8988T (cell line): Measurements from ENCODE around the gene NDUFAF7.
"Not testable (repeated sequence)": the region's sequence is repeated elsewhere in the genome, so short reads cannot be mapped to it uniquely, and the experiment has no call there.

Experiments used
- DNase-seq: peaks from one replicate; pipeline ENCODE4 v3.0.0; 2011

The NDUFAF7 gene

DNA sequence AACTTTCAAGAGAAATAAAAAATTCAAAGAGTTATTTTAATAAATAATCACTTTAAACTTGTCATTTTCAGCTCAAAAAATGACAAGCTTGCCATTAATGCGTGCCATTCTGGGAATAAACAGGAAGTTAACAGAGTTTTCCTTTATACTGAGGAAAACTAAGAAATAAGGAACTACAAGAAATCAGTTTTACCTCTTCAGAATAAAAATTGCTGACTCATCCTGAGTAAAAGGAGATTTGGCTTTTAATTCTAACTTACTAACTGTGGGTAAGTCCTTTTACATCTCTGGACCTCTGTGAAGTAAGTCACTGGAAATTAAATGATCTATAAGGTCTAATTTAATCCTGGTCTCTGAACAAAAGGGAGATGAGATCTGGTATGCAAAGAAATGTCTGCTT lies 16.2 kb upstream of the NDUFAF7 start:
- DNase-seq: no peak

DNA sequence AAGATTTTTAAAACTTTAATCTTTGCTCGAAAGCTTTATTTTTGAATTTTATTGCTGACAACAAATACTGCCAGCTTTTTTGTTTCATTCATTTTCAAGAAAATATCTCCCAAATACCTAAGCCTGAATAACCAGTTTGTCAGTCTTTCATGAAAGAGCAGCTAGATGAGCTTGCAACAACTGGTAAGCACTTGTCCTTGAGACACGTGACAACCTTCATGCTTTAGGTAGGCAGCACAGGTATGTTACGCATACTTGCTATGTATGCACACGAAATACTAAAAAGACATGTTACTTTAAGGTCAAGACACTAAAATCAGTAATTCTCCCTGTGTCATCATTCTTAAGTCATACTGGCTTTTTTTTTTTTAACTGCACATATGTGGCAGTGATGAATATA lies 12.4 kb upstream of the NDUFAF7 start:
- no peak for DNase-seq

DNA sequence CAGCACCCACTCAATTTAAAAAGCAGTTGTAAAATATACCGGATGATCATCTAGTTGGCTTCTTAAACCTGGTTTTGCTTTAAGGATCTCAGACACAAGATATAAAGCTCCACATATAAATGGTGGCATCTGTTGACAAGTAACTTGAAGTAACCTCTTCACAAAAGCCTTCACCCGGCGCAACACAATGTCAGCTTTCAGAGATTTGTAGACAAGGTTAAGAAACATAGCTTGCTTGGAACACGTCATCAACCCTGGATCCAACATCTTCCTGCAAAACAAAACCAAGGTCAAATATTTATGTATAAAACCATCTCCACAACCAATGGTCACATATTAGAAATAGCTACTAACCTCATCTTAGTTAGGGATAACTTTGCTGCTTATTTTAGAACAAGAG lies 8.3 kb upstream of the NDUFAF7 start:
- DNase-seq: no peak

DNA sequence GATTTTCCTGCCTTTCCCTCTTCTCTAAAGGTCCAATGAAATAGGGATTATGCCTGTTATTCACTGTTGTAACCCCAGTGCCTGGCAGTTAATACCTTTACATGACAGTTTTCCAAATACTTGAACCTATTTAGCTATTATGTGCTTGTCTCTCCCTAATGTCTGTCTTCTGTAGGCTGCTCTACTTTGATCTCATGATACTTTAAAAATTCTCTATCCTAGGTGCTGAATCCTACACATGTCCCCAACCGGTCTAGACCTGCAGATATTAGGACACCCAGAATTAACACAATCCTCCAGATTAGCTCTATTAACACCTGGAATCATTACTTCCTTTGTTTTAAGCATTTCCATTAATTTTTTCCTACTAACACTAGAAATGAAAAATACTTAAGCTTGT lies 7.4 kb upstream of the NDUFAF7 start:
- no peak for DNase-seq

DNA sequence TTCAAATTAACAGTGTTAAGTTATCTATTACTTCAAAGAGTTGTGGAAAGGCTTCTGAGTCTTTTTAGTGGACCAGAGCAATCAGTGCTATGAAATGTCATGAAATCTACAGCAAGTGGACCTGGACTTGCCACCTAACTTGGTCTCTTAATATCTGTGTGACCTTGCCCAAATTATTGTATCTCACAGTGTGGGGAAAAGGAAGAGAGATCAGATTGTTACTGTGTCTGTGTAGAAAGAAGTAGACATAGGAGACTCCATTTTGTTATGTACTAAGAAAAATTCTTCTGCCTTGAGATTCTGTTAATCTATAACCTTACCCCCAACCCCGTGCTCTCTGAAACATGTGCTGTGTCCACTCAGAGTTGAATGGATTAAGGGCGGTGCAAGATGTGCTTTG lies 6.3 kb upstream of the NDUFAF7 start:
- DNase-seq: not testable (repeated sequence)

DNA sequence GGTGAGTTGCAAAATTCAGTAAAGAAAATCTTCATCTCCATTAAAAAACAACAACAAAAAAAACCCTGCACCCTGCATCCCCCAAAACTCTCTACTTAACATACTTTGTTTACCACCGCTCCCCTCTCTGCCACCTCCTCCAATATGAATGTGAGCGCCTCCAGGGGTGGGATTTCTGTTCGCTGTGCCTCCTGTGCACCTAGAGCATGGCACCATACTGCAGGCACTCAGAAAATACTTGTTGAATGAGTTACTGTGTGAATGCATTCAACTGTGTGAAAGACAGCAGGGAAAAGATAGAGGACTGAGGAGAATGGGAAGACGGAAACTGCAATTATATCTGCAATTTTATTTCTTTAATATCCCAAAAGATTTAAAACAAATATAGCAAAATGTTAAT lies 4.6 kb upstream of the NDUFAF7 start:
- DNase-seq: no peak

DNA sequence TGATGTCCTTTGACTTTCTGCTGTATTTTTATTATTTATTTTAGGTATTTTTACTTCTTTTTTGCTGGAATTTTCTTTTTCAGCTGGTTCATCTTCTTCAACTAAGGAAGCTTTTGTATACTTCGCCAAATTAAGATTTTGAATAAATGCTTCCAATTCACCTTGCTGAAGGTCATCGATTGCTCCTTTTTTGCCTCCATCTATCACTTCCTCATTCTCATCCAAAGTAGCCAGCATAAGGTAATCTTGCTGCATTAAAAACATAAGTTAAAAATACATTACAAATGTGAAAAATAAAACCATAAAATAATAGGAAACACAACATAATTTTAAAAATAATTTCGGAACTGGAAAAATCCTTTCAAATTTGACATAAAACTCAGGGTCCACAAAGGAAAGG lies 2.7 kb upstream of the NDUFAF7 start:
- no peak for DNase-seq

DNA sequence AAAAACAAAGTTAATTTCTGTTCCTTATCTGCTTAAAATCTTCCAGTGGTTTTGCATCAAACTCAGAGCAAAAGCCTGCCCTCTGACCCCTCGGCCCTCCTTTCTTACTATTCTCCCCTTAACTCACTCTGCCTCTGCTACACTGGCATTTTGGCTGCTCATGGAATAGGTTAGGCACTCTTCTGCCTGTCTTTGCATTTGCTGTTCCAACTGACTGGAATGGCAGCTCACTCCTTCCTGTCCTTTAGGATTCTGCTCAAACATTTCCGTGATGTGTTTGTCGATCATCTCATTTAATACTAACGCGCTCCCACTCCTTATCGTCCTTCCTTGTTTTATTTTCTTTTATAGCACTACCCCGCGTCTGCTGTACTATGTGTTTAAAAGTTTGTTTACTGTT lies 877 bp upstream of the NDUFAF7 start:
- DNase-seq: no peak

DNA sequence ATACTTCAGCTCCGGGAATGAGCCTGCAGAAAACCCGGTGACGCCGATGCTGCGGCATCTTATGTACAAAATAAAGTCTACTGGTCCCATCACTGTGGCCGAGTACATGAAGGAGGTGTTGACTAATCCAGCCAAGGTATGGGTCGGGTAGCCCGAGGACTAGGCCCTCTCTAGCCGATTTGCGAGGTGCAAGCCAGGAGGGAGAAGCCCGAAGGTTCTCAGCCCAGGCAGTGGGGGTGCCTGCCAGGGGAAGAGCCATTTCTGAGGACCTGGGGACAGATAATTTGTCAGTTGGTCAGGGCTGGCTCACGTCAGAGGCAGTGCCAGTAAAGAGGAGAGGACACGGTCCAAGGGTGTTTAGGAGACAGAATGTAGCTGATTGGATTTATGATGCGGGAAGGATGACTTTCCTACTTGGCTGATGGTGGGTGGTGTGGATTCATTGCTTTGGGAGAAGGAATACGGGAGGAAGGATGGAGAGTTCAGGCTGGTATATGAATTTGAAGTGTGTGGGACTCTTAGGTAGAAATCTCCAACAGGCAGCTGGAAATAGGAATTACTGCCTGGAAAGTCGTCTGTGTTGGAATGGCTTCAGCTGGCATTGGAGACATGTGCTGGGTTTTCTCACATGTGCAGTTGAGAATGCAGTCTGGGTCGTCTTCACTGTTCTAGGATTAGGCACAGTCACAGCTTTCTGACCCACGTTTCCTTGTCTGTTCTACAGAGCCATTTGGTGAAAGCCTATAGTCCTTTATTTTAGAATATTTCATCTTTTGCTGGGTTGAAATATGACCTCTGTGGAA lies 874 bp downstream of the NDUFAF7 start:
- DNase-seq: no peak

DNA sequence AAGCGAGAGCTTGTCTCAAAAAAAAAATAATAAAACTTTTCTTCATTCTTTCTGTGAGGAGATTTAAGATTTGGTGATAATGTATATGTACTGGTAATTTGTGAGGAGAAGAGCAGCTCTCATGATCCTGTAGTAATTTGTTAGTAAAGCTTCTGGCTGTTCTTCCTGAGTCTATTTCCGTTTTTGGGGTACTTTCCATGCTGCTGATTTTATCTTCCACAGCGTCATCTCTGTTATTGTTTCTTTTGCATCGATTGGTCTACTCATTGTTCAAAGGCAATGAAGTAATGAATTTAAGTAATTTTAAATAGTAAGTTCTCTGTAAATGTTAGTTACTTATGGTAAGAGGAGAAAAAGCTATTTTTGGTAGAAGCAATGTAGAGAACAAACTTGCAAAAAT lies 12.0 kb downstream of the NDUFAF7 start:
- DNase-seq: no peak

DNA sequence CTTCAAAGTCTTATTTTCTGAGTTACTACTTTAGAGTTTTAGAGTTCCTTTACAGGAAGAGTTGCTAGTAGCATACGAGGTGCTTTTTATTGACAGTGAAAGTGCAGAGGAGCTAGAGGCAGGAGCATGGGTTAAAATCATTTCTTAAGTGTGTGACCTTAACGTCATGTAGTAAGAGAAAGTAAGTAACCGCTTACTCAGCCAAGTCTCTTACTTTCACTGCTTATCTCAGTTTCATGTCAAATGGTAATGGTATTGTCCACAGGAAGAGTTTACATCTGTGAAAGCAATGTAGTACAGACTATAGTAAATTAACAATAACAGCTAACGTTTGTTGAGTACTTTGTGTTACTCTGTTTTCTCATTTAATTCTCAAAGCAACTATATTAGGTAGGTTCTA lies 12.6 kb downstream of the NDUFAF7 start:
- no peak for DNase-seq

DNA sequence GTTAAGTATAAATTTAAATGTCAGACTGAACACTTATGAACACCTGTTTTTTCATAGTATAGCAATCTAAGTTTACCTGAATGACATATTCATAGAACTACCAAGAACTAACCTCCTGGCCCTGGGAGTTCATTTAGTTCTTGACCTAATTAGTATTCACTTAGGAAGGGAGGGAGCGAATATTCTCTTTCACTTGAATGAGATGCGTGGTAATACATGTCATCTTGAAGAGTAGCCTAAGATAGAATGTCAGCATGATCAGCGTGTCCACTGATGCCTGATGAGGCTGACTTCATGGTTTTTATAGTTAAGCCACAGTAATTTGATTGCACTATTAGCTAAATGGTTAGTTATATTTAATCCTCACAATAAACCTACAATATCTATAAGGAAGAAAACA lies 13.3 kb downstream of the NDUFAF7 start:
- no peak for DNase-seq

DNA sequence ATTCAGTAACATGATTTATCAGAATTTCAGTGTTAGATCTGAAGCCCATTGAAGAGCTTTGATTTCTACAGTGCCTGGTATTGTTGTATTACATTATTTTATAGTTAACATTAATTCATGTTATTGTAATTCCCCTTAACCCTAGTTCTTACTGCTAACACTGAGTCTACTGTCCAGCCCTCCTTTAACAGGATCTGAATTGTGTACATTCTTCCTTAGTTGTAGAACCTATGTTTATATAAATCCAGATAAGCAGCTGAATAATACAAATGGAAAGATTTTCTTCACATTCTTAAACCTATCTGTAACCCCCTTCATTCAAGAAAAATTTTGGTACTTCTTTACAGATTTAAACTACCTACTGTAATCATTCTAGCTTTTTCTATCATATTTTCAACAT lies 14.7 kb downstream of the NDUFAF7 start:
- no peak for DNase-seq

DNA sequence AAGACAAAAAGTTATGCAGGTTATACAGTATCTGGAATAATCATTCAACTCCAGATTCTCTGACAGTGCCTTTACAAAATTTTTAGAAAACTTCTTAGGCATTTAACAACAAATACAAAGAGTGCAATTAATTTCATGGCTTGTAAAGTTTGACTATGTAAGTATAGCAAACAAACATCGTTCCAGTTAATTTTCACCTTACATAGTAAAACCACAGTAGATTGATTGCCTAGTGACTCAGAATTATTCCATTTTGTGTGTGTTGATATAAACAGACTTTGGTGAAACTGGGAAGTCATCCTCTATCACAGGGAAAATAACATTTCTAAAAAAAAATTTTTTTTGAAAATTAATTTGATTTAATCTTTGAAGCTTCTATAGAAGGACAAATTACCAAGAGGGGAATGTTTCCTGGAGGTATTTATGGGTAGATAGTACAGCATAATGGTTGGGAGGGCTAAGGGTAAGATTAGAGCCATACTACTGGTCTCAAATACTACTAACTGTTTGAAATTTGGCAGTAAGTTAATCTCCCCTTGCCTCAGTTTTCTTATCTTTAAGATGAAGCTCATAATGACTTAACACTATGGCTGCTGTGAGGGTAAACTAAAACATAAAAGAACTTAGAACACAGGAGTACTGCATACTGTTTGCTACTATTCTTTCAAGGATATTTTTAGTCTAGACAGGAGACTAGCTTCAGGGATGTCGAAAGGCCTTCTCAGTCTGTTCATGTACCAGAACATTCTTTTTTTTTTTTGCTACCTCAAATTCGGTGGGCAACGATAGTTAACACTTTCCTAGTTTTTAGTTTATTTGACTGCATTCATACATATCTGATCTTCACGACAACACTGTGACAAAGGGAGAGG lies 19.6 kb downstream of the NDUFAF7 start:
- DNase-seq: no peak

DNA sequence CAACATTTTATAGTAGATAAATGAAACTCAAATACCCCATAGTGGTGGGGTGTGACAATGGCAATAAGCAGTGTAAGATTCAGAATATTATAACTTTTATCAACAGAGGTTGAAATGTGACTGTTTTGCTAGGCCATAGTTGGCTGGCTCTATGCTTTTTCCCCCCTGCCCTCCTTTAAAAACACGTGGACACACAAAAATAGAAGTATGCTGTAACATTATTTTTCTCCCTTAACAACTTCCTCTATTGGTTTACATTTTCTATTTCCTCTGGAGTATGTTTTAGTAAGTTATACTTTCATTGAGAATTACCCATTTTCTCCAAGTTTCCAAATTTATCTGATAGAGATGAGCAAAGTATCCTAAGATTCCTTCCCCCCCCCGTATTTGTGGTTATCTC lies 31.1 kb downstream of the NDUFAF7 start:
- no peak for DNase-seq

DNA sequence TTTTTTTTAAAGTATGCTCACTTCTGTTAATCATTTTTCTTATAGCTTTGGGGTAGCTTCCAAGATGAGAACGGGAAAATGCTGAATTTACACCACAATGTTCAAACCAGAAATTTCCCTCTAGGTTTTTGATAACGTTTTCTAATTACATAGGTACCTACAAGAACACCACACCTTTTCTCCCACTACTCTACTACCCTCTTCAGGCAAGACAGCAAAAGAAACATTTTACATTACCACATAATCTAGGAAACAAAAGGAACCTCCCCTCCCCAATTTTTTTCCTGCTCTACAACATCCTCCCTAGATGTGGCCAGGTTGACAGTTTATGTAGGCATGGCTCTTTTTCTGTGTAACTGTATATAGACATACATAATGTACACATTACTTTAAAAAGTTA lies 32.4 kb downstream of the NDUFAF7 start:
- no peak for DNase-seq

DNA sequence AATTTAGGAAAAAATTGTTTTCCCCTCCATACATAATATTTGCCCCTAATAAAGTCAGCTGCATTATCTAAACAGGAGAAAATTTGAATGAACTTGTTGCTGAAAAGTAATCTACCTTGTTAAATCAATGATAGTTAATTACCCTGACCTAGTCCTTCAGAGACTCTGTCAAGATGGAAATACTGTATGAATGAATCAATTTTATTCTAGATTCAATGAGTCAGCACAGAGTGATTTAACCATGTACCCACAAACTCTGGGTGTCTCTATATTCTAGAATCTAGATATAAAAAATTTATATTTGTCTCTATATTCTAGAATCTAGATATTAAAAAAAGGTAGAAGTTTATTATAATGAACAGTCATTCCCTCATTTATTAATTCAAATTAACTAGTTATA lies 36.2 kb downstream of the NDUFAF7 start:
- DNase-seq: no peak

DNA sequence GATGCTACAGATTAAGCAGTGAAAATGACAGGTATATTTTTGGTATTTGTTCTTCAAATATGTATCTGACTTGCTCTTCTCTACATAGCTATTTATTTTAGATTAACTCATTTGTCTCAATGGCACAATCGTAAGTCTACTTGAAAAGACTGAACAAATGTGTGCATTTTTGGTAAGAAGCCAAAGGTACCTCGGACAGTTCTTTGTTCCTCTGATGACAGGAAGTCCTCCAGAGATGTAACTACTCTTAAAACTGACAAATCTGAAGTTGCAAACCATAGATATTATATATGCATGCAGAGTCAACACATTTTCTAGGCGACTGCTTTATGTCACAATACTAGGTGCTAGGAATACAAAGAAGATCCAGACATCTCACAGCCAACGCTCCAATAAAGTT lies 36.7 kb downstream of the NDUFAF7 start:
- DNase-seq: no peak

DNA sequence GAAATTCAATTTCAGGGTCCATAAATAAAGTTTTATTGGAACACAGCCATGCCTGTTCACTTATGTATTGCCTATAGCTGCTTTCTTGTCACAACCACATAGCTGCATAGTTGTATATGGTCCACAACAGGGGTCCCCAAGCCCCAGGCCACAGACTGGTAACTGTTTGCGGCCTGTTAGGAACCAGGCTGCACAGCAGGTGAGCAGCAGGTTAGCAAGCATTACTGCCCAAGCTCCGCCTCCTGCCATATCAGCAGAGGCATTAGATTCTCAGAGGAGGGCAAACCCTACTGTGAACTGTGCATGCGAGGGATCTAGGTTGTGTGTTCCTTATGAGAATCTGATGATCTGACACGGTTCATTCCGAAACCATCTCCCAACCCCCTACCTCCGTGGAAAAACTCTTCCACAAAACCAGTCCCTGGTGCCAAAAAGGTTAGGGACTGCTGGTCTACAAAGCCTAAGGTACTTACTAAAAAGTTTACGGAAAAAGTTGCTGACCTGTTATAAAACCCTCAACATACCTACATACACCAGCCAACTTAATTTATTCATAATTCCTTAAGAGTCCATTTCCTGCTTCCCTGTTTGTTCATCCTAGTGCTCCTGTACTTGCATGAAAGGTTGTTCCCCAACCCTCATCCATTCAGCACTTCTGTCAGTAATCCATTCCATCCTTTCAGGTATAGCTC lies 40.1 kb downstream of the NDUFAF7 start:
- no peak for DNase-seq

DNA sequence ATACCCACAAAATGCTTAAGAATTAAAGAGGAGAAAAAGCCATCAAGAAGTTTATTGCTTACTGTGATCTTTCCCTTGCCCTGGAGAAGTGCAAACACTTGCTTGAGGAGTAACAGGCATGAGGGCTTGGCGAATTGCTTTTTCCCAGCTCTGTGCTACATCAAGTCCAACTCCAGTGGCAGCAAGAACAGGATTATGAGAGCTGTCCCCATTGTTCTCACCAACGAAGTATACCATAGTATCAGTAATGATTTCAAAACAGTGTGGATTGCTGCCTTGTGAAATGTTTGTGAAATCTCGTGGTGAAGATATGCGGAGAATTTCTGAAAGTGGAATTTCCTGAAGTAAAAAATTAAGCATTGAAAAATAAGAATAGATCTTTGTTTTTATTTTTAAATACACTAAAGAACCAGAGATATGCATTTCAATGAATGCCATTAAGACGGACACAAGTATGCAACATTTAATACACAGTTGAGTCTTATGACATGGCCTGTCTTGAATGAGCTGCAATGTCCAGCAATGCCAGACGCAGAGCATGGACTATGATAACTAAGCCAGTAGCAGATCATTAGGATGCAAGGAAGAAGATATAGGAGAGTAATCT lies 43.0 kb downstream of the NDUFAF7 start:
- no peak for DNase-seq

DNA sequence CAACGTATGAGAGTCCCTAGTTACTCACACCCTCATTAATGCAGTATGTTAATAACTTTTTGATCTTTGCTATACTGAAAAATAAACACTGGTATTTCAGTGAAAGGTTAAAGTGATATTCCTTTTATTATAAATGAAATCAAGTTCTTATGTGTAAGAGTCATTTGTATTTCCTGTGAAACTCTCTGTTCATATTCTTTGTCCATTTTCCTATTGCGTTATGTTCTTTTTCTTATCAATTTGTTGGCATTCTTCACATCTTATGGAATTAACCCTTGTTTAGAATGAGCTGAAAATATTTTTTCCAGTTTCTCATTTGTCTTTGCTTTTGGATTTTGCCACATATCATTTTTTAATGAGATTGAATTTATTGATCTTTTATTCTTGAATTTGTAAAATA lies 44.8 kb downstream of the NDUFAF7 start:
- no peak for DNase-seq

DNA sequence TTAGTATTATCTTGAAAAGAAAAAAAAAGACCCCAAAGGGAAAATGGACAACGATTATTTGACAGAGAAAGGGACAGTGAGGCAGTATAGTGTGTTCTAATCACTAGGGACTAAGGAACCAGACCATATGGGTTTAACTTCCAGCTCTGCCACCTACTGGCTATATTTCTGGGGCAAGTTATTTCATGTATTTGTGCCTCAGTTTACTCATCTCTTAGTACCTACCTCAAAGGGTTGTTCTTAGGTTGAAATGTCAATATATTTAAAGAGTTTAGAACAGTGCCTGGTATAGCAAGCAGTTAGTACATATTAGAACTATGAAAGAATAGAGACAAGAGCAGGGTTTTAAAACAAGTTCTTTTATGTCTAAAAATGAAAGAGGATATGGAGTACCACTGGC lies 50.5 kb downstream of the NDUFAF7 start:
- DNase-seq: no peak

DNA sequence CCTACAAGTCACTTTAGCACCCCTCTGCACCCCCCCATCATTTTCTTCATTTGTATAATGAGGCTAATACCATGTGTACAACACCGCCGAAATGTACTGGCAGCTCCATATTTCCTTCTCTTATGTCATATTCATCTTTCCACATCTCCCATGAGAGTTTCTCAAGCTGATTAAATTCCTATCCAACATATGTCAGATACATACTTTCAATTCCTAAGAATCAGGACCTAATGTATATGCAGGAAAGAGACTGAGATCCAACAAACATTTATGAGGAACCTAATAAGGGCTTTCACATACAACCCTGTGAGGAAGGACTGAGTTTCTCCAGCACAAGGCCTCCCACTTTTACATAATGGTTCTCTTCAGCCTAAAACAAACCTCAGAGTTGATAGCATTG lies 51.3 kb downstream of the NDUFAF7 start:
- no peak for DNase-seq
